ENCODE measurements around the gene C20orf202. TPM values are rescaled to one million over a fixed set of nuclear protein-coding genes. Genes with fewer than 3 reads are reported as not detected.
A peak's percentile ranks its signal among the peaks of the same experiment; 100 is the strongest.

C20orf202 gene
- total and polyA plus RNA-seq, 2 experiments from 2014 or later = not detected

DNA sequence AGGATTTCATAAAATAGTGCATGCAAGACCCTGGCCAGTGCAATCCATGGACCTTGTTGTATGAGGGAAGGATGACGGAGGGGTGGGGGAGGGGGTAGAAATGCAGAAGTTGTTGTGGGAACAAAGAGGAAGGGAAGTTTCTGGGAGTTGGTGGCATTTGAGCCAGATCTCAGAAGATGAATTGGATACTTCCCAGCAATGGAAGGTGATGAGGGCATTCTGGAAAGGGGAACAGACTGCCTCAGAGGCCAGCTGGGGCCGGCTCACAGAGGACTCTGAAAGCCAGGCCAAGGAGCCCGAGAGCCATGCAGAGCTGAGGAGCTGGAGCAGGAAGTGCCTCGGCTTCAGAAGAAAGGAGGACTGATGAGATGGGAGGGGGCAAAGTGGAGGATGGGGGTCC lies 21.1 kb upstream of the C20orf202 start:
- H3K36me3 Mint-ChIP-seq (ENCODE audit: low read depth) = peaks cover 2% of the 10 kb centered on the region; the same call in 1 of the 3 replicates
- H3K27ac Mint-ChIP-seq = no peak overlapping the region
- Histone ChIP-seq H3K4me1 (ENCODE audit: insufficient read depth) (peaks cover 19% of the 10 kb centered on the region), H3K36me3 (ENCODE audit: insufficient read depth) (no peaks in the 10 kb centered on the region), H3K9me2 (ENCODE audit: insufficient read depth) (no peaks in the 10 kb centered on the region), H3K4me2 (0 out of 2 replicates have a peak overlapping the region, but pooled peaks have one; percentile 8), H3K79me2 (replicated peaks; ENCODE audit: insufficient read depth) (no peaks in the 10 kb centered on the region), H3K27me3 (ENCODE audit: insufficient read depth) (peaks cover 39% of the 10 kb centered on the region), H4K20me1 (replicated peaks; ENCODE audit: insufficient read depth) (no peaks in the 10 kb centered on the region; the same call in 1 of the 2 replicates), H3F3A (replicated peaks; ENCODE audit: low read depth) (0 out of 2 replicates have a peak, but pooled peaks cover 5% of the 10 kb centered on the region), H3K27ac (ENCODE audit: low read depth) (no peak overlapping the region), H2AFZ (no peak overlapping the region), H3K4me3 (no peak overlapping the region)
- H3K9me3 Mint-ChIP-seq = peaks cover 5% of the 10 kb centered on the region; the same call in 1 of the 3 replicates
- H3K4me3 Mint-ChIP-seq = no peak overlapping the region; the same call in 2 of the 3 replicates
- DNase-seq (ENCODE audit: low spot score) = no peak
- peaks cover 29% of the 10 kb centered on the region for H3K27me3 Mint-ChIP-seq (ENCODE audit: insufficient read depth, low read depth, poor library complexity)
- no peak for ATAC-seq
- TF ChIP-seq NANOG (IDR thresholded peaks at IDR 0.05; ENCODE audit: borderline replicate concordance) (no peak), EZH2phosphoT487 (IDR thresholded peaks at IDR 0.05; ENCODE audit: unreplicated experiment) (no peak), JUNB (IDR thresholded peaks at IDR 0.05; ENCODE audit: unreplicated experiment) (no peak), CREB1 (CRISPR knock-in tag; IDR thresholded peaks at IDR 0.05; ENCODE audit: low read depth) (no peak), ZNF331 (CRISPR knock-in tag; IDR thresholded peaks at IDR 0.05; ENCODE audit: low read depth) (no peak), POLR2AphosphoS5 (IDR thresholded peaks at IDR 0.05; ENCODE audit: low read depth) (no peak), EZH2 (IDR thresholded peaks at IDR 0.05; ENCODE audit: low read depth, unreplicated experiment) (no peak), ZNF114 (CRISPR knock-in tag; IDR thresholded peaks at IDR 0.05) (no peak)
- TF ChIP-seq, protein P1, sequence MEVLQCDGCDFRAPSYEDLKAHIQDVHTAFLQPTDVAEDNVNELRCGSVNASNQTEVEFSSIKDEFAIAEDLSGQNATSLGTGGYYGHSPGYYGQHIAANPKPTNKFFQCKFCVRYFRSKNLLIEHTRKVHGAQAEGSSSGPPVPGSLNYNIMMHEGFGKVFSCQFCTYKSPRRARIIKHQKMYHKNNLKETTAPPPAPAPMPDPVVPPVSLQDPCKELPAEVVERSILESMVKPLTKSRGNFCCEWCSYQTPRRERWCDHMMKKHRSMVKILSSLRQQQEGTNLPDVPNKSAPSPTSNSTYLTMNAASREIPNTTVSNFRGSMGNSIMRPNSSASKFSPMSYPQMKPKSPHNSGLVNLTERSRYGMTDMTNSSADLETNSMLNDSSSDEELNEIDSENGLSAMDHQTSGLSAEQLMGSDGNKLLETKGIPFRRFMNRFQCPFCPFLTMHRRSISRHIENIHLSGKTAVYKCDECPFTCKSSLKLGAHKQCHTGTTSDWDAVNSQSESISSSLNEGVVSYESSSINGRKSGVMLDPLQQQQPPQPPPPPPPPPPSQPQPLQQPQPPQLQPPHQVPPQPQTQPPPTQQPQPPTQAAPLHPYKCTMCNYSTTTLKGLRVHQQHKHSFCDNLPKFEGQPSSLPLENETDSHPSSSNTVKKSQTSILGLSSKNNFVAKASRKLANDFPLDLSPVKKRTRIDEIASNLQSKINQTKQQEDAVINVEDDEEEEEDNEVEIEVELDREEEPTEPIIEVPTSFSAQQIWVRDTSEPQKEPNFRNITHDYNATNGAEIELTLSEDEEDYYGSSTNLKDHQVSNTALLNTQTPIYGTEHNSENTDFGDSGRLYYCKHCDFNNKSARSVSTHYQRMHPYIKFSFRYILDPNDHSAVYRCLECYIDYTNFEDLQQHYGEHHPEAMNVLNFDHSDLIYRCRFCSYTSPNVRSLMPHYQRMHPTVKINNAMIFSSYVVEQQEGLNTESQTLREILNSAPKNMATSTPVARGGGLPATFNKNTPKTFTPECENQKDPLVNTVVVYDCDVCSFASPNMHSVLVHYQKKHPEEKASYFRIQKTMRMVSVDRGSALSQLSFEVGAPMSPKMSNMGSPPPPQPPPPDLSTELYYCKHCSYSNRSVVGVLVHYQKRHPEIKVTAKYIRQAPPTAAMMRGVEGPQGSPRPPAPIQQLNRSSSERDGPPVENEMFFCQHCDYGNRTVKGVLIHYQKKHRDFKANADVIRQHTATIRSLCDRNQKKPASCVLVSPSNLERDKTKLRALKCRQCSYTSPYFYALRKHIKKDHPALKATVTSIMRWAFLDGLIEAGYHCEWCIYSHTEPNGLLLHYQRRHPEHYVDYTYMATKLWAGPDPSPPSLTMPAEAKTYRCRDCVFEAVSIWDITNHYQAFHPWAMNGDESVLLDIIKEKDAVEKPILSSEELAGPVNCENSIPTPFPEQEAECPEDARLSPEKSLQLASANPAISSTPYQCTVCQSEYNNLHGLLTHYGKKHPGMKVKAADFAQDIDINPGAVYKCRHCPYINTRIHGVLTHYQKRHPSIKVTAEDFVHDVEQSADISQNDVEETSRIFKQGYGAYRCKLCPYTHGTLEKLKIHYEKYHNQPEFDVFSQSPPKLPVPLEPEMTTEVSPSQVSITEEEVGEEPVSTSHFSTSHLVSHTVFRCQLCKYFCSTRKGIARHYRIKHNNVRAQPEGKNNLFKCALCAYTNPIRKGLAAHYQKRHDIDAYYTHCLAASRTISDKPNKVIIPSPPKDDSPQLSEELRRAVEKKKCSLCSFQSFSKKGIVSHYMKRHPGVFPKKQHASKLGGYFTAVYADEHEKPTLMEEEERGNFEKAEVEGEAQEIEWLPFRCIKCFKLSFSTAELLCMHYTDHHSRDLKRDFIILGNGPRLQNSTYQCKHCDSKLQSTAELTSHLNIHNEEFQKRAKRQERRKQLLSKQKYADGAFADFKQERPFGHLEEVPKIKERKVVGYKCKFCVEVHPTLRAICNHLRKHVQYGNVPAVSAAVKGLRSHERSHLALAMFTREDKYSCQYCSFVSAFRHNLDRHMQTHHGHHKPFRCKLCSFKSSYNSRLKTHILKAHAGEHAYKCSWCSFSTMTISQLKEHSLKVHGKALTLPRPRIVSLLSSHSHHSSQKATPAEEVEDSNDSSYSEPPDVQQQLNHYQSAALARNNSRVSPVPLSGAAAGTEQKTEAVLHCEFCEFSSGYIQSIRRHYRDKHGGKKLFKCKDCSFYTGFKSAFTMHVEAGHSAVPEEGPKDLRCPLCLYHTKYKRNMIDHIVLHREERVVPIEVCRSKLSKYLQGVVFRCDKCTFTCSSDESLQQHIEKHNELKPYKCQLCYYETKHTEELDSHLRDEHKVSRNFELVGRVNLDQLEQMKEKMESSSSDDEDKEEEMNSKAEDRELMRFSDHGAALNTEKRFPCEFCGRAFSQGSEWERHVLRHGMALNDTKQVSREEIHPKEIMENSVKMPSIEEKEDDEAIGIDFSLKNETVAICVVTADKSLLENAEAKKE (CRISPR knock-in tag; IDR thresholded peaks at IDR 0.05) = no peak
- TF ChIP-seq, protein P2, sequence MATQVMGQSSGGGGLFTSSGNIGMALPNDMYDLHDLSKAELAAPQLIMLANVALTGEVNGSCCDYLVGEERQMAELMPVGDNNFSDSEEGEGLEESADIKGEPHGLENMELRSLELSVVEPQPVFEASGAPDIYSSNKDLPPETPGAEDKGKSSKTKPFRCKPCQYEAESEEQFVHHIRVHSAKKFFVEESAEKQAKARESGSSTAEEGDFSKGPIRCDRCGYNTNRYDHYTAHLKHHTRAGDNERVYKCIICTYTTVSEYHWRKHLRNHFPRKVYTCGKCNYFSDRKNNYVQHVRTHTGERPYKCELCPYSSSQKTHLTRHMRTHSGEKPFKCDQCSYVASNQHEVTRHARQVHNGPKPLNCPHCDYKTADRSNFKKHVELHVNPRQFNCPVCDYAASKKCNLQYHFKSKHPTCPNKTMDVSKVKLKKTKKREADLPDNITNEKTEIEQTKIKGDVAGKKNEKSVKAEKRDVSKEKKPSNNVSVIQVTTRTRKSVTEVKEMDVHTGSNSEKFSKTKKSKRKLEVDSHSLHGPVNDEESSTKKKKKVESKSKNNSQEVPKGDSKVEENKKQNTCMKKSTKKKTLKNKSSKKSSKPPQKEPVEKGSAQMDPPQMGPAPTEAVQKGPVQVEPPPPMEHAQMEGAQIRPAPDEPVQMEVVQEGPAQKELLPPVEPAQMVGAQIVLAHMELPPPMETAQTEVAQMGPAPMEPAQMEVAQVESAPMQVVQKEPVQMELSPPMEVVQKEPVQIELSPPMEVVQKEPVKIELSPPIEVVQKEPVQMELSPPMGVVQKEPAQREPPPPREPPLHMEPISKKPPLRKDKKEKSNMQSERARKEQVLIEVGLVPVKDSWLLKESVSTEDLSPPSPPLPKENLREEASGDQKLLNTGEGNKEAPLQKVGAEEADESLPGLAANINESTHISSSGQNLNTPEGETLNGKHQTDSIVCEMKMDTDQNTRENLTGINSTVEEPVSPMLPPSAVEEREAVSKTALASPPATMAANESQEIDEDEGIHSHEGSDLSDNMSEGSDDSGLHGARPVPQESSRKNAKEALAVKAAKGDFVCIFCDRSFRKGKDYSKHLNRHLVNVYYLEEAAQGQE (IDR thresholded peaks at IDR 0.05; ENCODE audit: unreplicated experiment) = no peak
- peaks cover 28% of the 10 kb centered on the region for H3K4me1 Mint-ChIP-seq
